Dermis microvascular lymphatic vessel endothelial cell (primary cell): ENCODE results near the gene RASGRF2. TPM values are rescaled to one million over a fixed set of nuclear protein-coding genes. Genes with fewer than 3 reads are reported as not detected.

ENCODE experiments used
- DNase-seq, 2 donors: peaks; one replicate each; pipeline versions ENCODE4 v3.0.0 to v3.0.0-alpha.2; 2010; ENCODE audit warnings: low read depth in 2 of 2
- total RNA-seq: library from RNA; depleted of rRNA; stranded (reverse); fragments of >200 nt; gene quantifications from 2 replicates; pipeline ENCODE4 v1.2.1, GENCODE V29; 2014

The RASGRF2 gene
- total RNA-seq, 1 donor from 2014 or later, result 23.2 TPM

GRCh38 chr5:80941496-80941895, 18.7 kb upstream of the RASGRF2 start:
- DNase-seq, result no peak

- no peak for DNase-seq
Measured at GRCh38 chr5:80951366-80951765, 8.8 kb upstream of the RASGRF2 start.

GRCh38 chr5:80953587-80953986, 6.6 kb upstream of the RASGRF2 start:
- DNase-seq, result no peak

GRCh38 chr5:80955082-80955590, 5.0 kb upstream of the RASGRF2 start:
- DNase-seq, result no peak

GRCh38 chr5:80956272-80956671, 3.9 kb upstream of the RASGRF2 start:
- no peak for DNase-seq

GRCh38 chr5:80957031-80957761, 3.0 kb upstream of the RASGRF2 start:
- DNase-seq, result peak in 1 of 2 donors; percentile 51

- no peak for DNase-seq
Measured at GRCh38 chr5:80958616-80959015, 1.5 kb upstream of the RASGRF2 start.

- DNase-seq, result no peak
Measured at GRCh38 chr5:80959138-80959537, 1.0 kb upstream of the RASGRF2 start.

- DNase-seq, result peak in 1 of 2 donors; percentile 46
Measured at GRCh38 chr5:80960531-80961375, 590 bp downstream of the RASGRF2 start.

- DNase-seq, result peak; percentile 35 to 61
Measured at GRCh38 chr5:80961376-80962281, 1.5 kb downstream of the RASGRF2 start.

- DNase-seq, result no peak
Measured at GRCh38 chr5:80962630-80963520, 2.7 kb downstream of the RASGRF2 start.

- DNase-seq, result no peak
Measured at GRCh38 chr5:80963521-80963895, 3.3 kb downstream of the RASGRF2 start.

- DNase-seq, result no peak
Measured at GRCh38 chr5:80963966-80964481, 3.9 kb downstream of the RASGRF2 start.

GRCh38 chr5:80964491-80964890, 4.3 kb downstream of the RASGRF2 start:
- DNase-seq, result peak in 1 of 2 donors; percentile 52

- no peak for DNase-seq
Measured at GRCh38 chr5:80964919-80965318, 4.8 kb downstream of the RASGRF2 start.

- DNase-seq, result peak; percentile 95 to 98
Measured at GRCh38 chr5:80967500-80968181, 7.5 kb downstream of the RASGRF2 start.

GRCh38 chr5:80973027-80973426, 12.9 kb downstream of the RASGRF2 start:
- DNase-seq, result no peak

GRCh38 chr5:80975065-80975464, 14.9 kb downstream of the RASGRF2 start:
- no peak for DNase-seq

GRCh38 chr5:80976985-80977384, 16.8 kb downstream of the RASGRF2 start:
- peak; percentile 87 to 99 for DNase-seq

- no peak for DNase-seq
Measured at GRCh38 chr5:80977764-80978163, 17.6 kb downstream of the RASGRF2 start.
